22Rv1 (cell line): ENCODE data around the gene GRIP2.

Experiments
- H3K27ac ChIP-seq: fragments of 450-650 bp; 2 replicates; pipeline ENCODE4 v1.5.1; 2017
- ZFX ChIP-seq: fragments of 450-650 bp; IDR thresholded peaks from 2 replicates; pipeline ENCODE4 v1.6.1; 2017; ENCODE audit warnings: antibody characterized with exemption, borderline replicate concordance
- TF ChIP-seq, protein P1 (sequence below): fragments of 450-650 bp; IDR thresholded peaks from 2 replicates; pipeline ENCODE4 v1.5.1; 2017; ENCODE audit warnings: mild to moderate bottlenecking

Gene GRIP2

GRCh38 chr3:14538451-14539088 lies 1.6 kb downstream of the GRIP2 start:
- no peak overlapping the region for H3K27ac ChIP-seq
- no peak for TF ChIP-seq ZFX
- TF ChIP-seq, protein P1, sequence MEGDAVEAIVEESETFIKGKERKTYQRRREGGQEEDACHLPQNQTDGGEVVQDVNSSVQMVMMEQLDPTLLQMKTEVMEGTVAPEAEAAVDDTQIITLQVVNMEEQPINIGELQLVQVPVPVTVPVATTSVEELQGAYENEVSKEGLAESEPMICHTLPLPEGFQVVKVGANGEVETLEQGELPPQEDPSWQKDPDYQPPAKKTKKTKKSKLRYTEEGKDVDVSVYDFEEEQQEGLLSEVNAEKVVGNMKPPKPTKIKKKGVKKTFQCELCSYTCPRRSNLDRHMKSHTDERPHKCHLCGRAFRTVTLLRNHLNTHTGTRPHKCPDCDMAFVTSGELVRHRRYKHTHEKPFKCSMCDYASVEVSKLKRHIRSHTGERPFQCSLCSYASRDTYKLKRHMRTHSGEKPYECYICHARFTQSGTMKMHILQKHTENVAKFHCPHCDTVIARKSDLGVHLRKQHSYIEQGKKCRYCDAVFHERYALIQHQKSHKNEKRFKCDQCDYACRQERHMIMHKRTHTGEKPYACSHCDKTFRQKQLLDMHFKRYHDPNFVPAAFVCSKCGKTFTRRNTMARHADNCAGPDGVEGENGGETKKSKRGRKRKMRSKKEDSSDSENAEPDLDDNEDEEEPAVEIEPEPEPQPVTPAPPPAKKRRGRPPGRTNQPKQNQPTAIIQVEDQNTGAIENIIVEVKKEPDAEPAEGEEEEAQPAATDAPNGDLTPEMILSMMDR = no peak

DNA sequence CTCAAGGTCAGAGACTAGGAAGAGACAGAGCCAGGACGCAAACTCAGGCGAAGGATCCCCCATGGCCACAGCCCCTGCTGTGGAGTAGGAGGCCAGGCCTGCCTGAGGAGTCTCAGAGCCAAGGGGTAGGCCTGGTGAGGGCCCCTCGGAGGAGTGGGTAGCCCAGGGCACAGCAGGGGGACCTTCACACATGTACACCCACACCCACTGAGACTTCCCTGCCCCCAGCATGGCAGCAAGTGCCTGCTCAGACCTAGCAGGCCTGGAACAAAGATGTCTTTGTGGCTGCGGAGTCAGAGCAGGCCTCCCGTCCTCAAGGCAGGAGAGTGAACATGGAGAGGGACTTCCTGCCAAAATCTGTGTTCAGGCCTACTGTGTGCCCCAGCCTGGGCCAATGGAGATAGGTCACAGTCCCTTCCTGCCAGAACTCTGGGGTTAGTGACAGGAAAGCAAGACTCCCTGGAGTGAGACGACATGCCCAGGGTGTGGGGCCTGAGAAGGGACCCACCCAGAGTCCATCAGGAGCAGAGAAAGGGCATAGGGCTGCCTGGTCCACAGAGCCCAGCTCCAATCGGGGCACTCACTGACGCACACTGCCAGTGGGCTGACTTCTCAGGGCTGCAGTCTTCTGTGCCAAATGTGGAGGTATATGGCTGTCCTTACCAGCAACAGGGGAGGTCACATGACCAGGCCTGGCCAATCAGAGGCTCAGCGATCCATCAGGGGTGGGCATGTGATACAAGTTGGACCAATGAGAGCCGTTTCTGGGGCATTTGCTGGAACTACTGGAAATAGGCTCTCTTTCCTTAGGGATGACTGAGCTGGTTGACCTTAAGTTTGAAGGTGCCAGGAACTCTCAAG lies 2.3 kb downstream of the GRIP2 start:
- no peak overlapping the region for H3K27ac ChIP-seq
- no peak for TF ChIP-seq ZFX
- TF ChIP-seq, protein P1 = no peak

- no peak for TF ChIP-seq ZFX
- TF ChIP-seq, protein P1 = no peak
- H3K27ac ChIP-seq = no peak overlapping the region
These were observed 3.1 kb downstream of the GRIP2 start for GRCh38 chr3:14536837-14537589.

DNA sequence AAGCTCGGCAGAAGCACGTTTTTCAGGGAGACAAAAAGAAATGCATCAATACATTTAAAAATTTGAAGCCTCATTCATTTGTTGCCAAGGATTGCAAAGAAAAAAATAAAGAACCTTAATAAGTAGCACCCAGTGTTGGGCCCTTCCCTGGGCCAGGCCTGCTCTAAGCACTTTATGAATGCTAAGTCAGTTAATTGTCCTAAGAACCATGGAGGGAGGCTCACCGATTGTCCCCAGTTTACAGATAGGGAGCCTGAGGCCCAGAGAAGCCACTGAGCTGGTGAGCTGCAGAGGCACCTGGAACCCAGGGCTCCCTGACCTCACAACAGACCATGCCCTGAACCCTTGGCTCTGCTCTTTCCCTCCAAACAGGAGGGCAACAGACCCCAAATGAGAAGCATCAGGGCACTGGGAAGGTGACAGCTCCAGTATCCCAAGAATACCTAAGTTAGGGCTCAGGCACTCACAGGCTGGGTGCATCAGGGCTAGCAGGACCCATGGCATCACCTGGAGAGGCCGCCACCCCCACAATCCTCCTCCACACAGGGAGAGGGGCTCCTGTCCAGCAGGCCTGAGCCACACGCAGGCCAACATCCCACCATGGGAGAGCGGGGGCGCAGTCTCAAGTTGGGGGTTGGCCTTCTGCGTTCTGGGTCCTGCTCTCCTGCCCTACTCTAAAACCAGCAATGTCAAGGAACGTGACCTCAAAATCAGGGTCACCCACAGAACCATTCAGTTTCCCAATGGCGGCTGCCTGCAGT lies 3.9 kb downstream of the GRIP2 start:
- no peak overlapping the region for H3K27ac ChIP-seq
- TF ChIP-seq ZFX = no peak
- TF ChIP-seq, protein P1 = no peak

DNA sequence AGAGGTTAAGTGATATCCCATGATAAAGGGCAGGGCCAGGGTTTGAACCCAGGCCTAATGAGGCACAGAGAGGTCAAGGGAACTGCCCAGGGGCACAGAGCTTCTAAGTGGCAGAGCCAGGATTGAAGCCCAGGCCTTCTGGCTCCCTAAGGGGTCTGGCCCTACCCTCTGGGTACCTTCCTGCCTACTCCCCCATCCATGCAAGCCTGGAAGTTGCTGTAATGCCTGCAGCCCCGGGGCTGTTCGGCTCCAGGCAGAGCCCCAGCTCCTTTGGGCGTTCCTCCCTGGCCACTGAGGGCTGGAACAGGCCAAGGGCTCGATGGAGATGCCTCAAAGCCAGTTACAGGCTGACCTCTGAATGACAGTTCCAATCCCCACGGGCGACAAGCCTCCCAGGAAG lies 4.5 kb downstream of the GRIP2 start:
- no peak overlapping the region for H3K27ac ChIP-seq
- TF ChIP-seq ZFX = no peak
- TF ChIP-seq, protein P1 = no peak

- TF ChIP-seq, protein P1 = no peak
- TF ChIP-seq ZFX = no peak
- H3K27ac ChIP-seq = no peak overlapping the region
These were observed 5.5 kb downstream of the GRIP2 start for GRCh38 chr3:14534516-14535191.
